Left ventricle myocardium superior (tissue), 1 donor: ENCODE measurements around the gene MED26. TPM values are rescaled to one million over a fixed set of nuclear protein-coding genes. Genes with fewer than 3 reads are reported as not detected.
A peak's percentile ranks its signal among the peaks of the same experiment; 100 is the strongest.

Source experiments
- ATAC-seq: fragments of 200-7000 bp; cut with Tn5 transposase; one replicate; pipeline ENCODE4 v1.9.1; 2020; ENCODE audit warnings: mild to moderate bottlenecking, moderate library complexity
- DNase-seq: peaks from one replicate; pipeline ENCODE4 v3.0.0-alpha.2; 2020
- intact Hi-C: fragments of 100-400 bp; cut with micrococcal nuclease; formaldehyde crosslinking; loops from one replicate; pipeline ENCODE4 v1.11.0; 2022
- total RNA-seq: library from RNA; stranded (reverse); fragmentation: NEBNext Ultra II Directional; extraction: Animal tissue kit (Norgen Biotek cat#: 25700); gene quantifications from one replicate; pipeline ENCODE4 v1.2.1, GENCODE V29; 2021
- donor health status: DM: no; HTN: yes; CAD: no; lungs with severe emphysema.

MED26 gene
- total RNA-seq, 1 donor from 2014 or later: 4.9 TPM

DNA sequence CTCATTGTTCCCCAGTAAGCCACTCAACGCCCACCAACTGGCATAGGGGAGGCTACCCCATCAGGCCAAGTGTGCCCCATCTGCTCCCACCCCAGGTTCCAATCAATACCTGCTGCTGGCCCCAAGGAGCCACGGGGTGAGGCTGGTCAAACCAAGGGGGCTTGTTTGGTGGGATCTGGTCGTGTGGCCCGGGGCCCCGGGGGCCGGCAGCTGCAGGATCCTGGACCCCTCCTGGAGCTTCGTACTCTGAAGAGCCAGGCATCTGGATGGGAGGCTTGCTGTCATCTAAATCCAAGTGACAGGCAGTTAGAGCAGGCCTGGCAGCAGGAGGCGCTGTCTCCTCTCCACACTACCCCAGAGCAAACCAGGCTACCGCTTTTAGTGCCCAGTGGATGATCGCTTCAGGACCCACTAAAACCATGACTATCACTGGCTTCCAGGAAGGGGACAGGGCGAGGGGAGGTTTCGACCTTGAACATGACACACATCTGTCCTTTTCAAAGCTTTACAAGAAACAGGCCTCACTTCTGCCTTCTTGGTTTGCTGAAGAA is 100.0 kb downstream of the MED26 start:
- intact Hi-C loops: no loop called here
- no peak for ATAC-seq

DNA sequence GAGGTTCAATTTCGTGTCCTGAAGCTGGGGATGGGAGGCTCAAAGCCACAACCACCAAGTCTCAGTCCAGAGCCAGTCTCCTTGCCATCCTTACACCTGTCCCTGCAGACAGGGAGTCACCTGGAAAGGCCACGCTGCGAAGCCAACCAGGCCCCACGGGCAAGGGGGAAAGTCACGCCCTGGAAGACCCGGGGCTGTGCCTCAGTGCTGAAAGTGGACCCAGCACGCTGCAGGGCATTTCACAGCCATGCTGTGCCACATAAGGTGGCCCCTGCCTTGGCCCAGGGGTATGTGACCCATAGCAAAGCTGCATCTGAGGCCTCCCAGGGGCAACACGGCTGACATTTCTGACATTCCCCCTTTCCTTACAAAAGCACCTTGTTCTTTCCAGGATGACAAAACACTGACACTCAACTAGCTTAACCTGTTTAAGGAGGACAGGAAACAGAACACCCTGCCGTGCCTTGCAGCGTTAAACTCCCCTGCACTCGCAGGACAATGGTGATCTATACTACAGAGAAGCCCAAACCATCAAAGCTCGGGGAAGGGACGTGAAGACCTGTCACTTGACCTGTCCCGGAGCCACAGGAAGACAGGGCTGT is 100.6 kb downstream of the MED26 start:
- no peak for ATAC-seq
- intact Hi-C loops: no loop called here

More for the DNA sequence above, 100.0 kb downstream of the MED26 start:
- DNase-seq: no peak

DNA sequence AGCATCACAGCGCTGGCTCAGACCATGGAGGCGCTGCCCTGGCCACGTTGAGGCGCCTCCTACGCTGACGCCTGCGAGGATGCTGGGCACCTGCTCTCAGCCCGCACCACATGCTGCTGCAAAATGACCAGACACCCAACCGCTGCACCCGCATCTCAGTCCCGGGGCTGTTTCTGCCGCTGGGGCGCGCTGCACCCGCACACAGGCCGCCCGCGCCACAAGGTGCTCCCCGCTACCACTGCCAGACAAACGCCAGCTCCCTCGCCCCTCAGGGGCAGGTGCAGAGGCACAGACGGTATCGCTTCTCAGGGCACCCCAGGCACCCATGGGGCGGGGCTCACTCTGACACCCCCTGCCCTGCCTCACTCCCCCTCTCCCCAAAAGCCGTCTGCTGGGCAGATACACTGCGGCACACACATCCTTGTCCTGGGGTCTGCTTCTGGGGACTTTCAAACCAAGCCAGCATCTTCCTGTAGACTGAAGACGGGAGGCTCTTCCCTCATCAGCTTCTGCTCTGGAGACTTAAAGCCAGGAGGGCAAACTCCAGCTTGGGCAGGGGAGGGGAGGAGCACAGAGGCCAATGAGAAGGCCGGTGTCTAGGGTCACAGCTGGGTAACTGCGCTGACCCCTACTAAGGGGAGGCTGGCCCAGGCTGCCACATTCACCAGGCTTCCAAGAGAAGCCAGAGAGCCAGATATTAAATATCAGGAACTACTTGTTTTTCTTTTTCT is 102.1 kb downstream of the MED26 start:
- intact Hi-C loops: no loop called here
- ATAC-seq (no peak), DNase-seq (no peak)

More for the DNA sequence above, 100.6 kb downstream of the MED26 start:
- DNase-seq: no peak

DNA sequence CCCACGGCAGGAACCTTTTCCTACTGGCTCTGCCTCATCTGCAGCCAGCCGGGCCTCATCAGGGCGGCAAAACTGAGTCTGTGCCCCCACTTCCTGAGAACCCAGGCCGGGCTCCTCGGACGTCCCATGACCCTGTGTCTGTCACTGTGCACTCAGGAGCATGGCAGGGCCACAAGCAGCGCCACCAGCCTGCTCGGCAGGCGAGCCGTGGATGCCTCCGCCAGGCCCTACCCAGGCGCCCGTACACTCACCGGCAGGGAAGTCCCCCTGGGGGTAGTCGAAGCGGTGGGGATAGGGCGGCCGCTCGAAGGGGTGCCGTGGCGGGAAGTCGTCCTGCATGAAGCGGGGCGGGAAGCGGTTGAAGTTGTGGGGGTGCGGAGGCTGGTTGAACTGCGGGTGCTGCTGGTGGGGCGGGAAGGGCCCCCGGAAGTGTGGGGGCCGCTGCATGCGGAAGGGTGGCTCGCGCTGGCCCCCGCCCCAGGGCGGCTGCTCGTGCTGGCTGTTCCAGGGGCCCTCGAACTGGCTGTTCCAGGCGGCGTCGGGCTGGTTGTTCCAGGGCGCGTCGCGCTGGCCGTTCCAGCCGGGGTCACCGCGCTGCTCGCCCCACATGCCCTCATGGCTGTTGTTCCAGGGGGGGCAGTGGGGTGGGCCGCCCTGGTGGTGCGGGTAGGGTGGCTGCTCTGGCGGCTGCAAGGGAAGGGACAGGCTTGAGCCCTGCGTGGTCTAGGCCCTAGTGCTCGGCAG is 102.8 kb downstream of the MED26 start:
- intact Hi-C loops: no loop called here
- DNase-seq (no peak), ATAC-seq (peak; percentile 5)

Other genes starting within 250 kb of the MED26 start
- gene EPS15L1, start 156.2 kb downstream of the MED26 start, total RNA-seq: 81.2 TPM
- not detected for gene CALR3, start 132.0 kb downstream of the MED26 start, total RNA-seq
- gene C19orf44, start 131.8 kb downstream of the MED26 start, total RNA-seq: 4.3 TPM
- 19.1 TPM for gene CHERP, start 85.8 kb downstream of the MED26 start, total RNA-seq
- 22.9 TPM for gene SLC35E1, start 55.8 kb downstream of the MED26 start, total RNA-seq
- gene SMIM7, start 31.9 kb upstream of the MED26 start, total RNA-seq: 32.5 TPM
- 50.5 TPM for gene TMEM38A, start 32.9 kb upstream of the MED26 start, total RNA-seq
- not detected for gene NWD1, start 91.6 kb upstream of the MED26 start, total RNA-seq
- 26.0 TPM for gene SIN3B, start 201.2 kb upstream of the MED26 start, total RNA-seq